H1 (cell line): ENCODE data around the gene KIF26A. TPM values are rescaled to one million over a fixed set of nuclear protein-coding genes. Genes with fewer than 3 reads are reported as not detected.

Experiments
- ASH2L ChIP-seq: fragments of 200-600, 300-600 bp; sonication (generic); IDR thresholded peaks from one replicate; pipeline ENCODE4 v1.7.1; 2017; ENCODE audit warnings: low read length
- JUN ChIP-seq: IDR thresholded peaks from 2 replicates; pipeline ENCODE4 v1.6.1; 2011; ENCODE audit warnings: low read depth, mild to moderate bottlenecking, improper control_type of control experiment, low read length
- JUND ChIP-seq: IDR thresholded peaks from 2 replicates; pipeline ENCODE4 v1.6.1; 2011; ENCODE audit warnings: mild to moderate bottlenecking, improper control_type of control experiment, low read length
- POU5F1 ChIP-seq: IDR thresholded peaks from 2 replicates; pipeline ENCODE4 v1.6.1; 2011; ENCODE audit warnings: low read depth, mild to moderate bottlenecking, low read length, moderate library complexity
- RBBP5 ChIP-seq: IDR thresholded peaks from 2 replicates; pipeline ENCODE4 v1.7.1; 2012; ENCODE audit warnings: low read depth, mild to moderate bottlenecking, inconsistent platforms, low read length, moderate library complexity, borderline replicate concordance
- TAF1 ChIP-seq: IDR thresholded peaks from 2 replicates; pipeline ENCODE4 v1.6.1; 2011; ENCODE audit warnings: mild to moderate bottlenecking, low read depth, low read length
- polyA plus RNA-seq, 7 experiments: library from polyadenylated mRNA; depleted of rRNA in 3 of 7; stranded (reverse) in 5 of 7; unstranded in 2 of 7; fragments of >200 nt in 5 of 7; fragments of 200-250 nt in 2 of 7; gene quantifications; 1 replicate in 5 of 7; 2 replicates in 1 of 7; 4 replicates in 1 of 7; pipeline versions ENCODE4 v1.2.1 to v1.2.3, GENCODE V29; 2011 to 2013; ENCODE audit warnings: missing spikeins in 2 of 7, mixed read lengths in 2 of 7
- total RNA-seq: library from RNA; stranded (reverse); fragmentation: NEBNext Ultra II Directional; extraction: Animal tissue kit (Norgen Biotek cat#: 25700); gene quantifications from 2 replicates; pipeline ENCODE4 v1.2.1, GENCODE V29; 2021
- TF ChIP-seq, protein P1 (sequence below): fragments of 300-600 bp; sonication (generic); IDR thresholded peaks from 2 replicates; pipeline ENCODE4 v1.7.1; 2012; ENCODE audit warnings: low read length, moderate library complexity, mild to moderate bottlenecking, inconsistent platforms; ENCODE audit not compliant: insufficient replicate concordance

The KIF26A gene
- total and polyA plus RNA-seq, 2 of the 8 experiments (the other 6 are each of a cell fraction or from before 2014, with no cell fraction given), result 11.5 to 41.6 TPM

DNA sequence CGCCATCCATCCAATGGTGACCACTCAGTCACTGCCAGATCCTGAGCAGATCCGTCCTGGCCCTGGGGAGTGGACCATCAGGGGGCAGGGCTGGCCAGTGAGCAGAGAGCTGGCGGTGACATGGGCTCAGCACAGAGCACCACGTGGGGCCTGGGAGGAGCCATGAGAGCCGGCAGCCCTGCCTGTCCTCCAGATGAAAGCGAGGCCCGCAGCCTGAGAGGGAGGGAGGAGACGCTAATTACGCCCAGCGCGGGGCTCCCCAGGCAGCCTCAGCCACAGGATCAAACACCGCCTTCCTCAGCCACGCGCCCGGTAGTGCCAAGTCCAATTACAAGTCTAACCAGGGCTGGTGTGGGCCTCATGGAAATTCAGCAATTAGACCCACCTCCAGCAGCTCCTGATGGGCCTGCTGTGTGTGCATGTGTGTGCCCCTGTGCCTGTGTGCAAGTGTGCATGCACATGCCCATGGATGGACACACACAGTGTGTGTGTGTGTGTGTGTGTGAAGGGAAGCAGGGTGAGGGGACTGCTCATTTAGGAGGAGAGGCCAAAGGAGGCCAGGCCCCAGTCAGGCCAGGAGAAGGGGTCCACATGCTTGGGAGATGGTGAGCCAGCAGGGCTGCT is 68.0 kb downstream of the KIF26A start (continued):
- TF ChIP-seq, protein P1, sequence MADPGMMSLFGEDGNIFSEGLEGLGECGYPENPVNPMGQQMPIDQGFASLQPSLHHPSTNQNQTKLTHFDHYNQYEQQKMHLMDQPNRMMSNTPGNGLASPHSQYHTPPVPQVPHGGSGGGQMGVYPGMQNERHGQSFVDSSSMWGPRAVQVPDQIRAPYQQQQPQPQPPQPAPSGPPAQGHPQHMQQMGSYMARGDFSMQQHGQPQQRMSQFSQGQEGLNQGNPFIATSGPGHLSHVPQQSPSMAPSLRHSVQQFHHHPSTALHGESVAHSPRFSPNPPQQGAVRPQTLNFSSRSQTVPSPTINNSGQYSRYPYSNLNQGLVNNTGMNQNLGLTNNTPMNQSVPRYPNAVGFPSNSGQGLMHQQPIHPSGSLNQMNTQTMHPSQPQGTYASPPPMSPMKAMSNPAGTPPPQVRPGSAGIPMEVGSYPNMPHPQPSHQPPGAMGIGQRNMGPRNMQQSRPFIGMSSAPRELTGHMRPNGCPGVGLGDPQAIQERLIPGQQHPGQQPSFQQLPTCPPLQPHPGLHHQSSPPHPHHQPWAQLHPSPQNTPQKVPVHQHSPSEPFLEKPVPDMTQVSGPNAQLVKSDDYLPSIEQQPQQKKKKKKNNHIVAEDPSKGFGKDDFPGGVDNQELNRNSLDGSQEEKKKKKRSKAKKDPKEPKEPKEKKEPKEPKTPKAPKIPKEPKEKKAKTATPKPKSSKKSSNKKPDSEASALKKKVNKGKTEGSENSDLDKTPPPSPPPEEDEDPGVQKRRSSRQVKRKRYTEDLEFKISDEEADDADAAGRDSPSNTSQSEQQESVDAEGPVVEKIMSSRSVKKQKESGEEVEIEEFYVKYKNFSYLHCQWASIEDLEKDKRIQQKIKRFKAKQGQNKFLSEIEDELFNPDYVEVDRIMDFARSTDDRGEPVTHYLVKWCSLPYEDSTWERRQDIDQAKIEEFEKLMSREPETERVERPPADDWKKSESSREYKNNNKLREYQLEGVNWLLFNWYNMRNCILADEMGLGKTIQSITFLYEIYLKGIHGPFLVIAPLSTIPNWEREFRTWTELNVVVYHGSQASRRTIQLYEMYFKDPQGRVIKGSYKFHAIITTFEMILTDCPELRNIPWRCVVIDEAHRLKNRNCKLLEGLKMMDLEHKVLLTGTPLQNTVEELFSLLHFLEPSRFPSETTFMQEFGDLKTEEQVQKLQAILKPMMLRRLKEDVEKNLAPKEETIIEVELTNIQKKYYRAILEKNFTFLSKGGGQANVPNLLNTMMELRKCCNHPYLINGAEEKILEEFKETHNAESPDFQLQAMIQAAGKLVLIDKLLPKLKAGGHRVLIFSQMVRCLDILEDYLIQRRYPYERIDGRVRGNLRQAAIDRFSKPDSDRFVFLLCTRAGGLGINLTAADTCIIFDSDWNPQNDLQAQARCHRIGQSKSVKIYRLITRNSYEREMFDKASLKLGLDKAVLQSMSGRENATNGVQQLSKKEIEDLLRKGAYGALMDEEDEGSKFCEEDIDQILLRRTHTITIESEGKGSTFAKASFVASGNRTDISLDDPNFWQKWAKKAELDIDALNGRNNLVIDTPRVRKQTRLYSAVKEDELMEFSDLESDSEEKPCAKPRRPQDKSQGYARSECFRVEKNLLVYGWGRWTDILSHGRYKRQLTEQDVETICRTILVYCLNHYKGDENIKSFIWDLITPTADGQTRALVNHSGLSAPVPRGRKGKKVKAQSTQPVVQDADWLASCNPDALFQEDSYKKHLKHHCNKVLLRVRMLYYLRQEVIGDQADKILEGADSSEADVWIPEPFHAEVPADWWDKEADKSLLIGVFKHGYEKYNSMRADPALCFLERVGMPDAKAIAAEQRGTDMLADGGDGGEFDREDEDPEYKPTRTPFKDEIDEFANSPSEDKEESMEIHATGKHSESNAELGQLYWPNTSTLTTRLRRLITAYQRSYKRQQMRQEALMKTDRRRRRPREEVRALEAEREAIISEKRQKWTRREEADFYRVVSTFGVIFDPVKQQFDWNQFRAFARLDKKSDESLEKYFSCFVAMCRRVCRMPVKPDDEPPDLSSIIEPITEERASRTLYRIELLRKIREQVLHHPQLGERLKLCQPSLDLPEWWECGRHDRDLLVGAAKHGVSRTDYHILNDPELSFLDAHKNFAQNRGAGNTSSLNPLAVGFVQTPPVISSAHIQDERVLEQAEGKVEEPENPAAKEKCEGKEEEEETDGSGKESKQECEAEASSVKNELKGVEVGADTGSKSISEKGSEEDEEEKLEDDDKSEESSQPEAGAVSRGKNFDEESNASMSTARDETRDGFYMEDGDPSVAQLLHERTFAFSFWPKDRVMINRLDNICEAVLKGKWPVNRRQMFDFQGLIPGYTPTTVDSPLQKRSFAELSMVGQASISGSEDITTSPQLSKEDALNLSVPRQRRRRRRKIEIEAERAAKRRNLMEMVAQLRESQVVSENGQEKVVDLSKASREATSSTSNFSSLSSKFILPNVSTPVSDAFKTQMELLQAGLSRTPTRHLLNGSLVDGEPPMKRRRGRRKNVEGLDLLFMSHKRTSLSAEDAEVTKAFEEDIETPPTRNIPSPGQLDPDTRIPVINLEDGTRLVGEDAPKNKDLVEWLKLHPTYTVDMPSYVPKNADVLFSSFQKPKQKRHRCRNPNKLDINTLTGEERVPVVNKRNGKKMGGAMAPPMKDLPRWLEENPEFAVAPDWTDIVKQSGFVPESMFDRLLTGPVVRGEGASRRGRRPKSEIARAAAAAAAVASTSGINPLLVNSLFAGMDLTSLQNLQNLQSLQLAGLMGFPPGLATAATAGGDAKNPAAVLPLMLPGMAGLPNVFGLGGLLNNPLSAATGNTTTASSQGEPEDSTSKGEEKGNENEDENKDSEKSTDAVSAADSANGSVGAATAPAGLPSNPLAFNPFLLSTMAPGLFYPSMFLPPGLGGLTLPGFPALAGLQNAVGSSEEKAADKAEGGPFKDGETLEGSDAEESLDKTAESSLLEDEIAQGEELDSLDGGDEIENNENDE, result no peak
- TF ChIP-seq POU5F1 (no peak), ASH2L (no peak), JUN (no peak), RBBP5 (no peak), TAF1 (no peak), JUND (no peak)
